Keratinocyte (primary cell): Measurements from ENCODE around the gene ARMC10. TPM values are rescaled to one million over a fixed set of nuclear protein-coding genes. Genes with fewer than 3 reads are reported as not detected.
A peak's percentile ranks its signal among the peaks of the same experiment; 100 is the strongest.
"Not testable (repeated sequence)": the region's sequence is repeated elsewhere in the genome, so short reads cannot be mapped to it uniquely, and the experiment has no call there.

ENCODE experiments used
- DNase-seq: peaks from one replicate; pipeline ENCODE4 v3.0.0-alpha.2; 2011; ENCODE audit warnings: low read depth, missing footprints, low spot score
- FAIRE-seq: peaks from 2 replicates; lab custom pipeline; 2011; peaks lifted over from hg19 to GRCh38; lab: Jason Lieb, UNC
- H2AFZ ChIP-seq: 2 replicates; pipeline ENCODE4 v1.6.0; 2012; ENCODE audit warnings: low read length, control low read depth, inconsistent platforms; ENCODE audit not compliant: control insufficient read depth
- H3K27ac ChIP-seq: 2 replicates; pipeline ENCODE4 v1.5.1; 2011; ENCODE audit warnings: low read length; ENCODE audit not compliant: control insufficient read depth, insufficient read depth
- H3K27me3 ChIP-seq: 3 replicates; pipeline ENCODE4 v1.6.0; 2011; ENCODE audit warnings: low read length; ENCODE audit not compliant: control insufficient read depth, insufficient read depth; ENCODE audit errors: extremely low read depth
- H3K36me3 ChIP-seq, 2 experiments: 2 replicates in 1 of 2; 3 replicates in 1 of 2; pipeline ENCODE4 v1.5.1; 2011; ENCODE audit warnings: low read length in 2 of 2, mild to moderate bottlenecking in 1 of 2; ENCODE audit not compliant: control insufficient read depth in 2 of 2, insufficient read depth in 2 of 2; ENCODE audit errors: extremely low read depth in 1 of 2
- H3K4me1 ChIP-seq: 3 replicates; pipeline ENCODE4 v1.5.1; 2011; ENCODE audit warnings: low read length; ENCODE audit not compliant: control insufficient read depth, insufficient read depth; ENCODE audit errors: extremely low read depth
- H3K4me2 ChIP-seq: 3 replicates; pipeline ENCODE4 v1.6.0; 2011; ENCODE audit warnings: low read depth, low read length; ENCODE audit not compliant: control insufficient read depth, insufficient read depth; ENCODE audit errors: extremely low read depth
- H3K4me3 ChIP-seq, 3 experiments: fragments of 200-600 bp in 1 of 3; sonication (generic) in 1 of 3; 2 replicates in 2 of 3; 3 replicates in 1 of 3; pipeline ENCODE4 v1.5.1; 2011 to 2016; ENCODE audit warnings: low read length in 3 of 3, mild to moderate bottlenecking in 3 of 3, control low read depth in 2 of 3, inconsistent platforms in 1 of 3, low read depth in 1 of 3, mixed read lengths in 1 of 3, mixed run types in 1 of 3, moderate library complexity in 1 of 3; ENCODE audit not compliant: control insufficient read depth in 2 of 3, insufficient read depth in 2 of 3; ENCODE audit errors: extremely low read depth in 1 of 3
- H3K79me2 ChIP-seq: 2 replicates; pipeline ENCODE4 v1.6.0; 2012; ENCODE audit warnings: low read length; ENCODE audit not compliant: control insufficient read depth, insufficient read depth
- H3K9ac ChIP-seq: 3 replicates; pipeline ENCODE4 v1.6.0; 2011; ENCODE audit warnings: low read length; ENCODE audit not compliant: control insufficient read depth, insufficient read depth; ENCODE audit errors: extremely low read depth
- H3K9me1 ChIP-seq: 3 replicates; pipeline ENCODE4 v1.6.0; 2011; ENCODE audit warnings: low read length; ENCODE audit not compliant: control insufficient read depth, insufficient read depth; ENCODE audit errors: extremely low read depth
- H3K9me3 ChIP-seq: 2 replicates; pipeline ENCODE4 v1.5.1; 2012; ENCODE audit warnings: low read depth, low read length; ENCODE audit not compliant: control insufficient read depth
- H4K20me1 ChIP-seq: 3 replicates; pipeline ENCODE4 v1.6.0; 2011; ENCODE audit warnings: low read length; ENCODE audit not compliant: control insufficient read depth, insufficient read depth; ENCODE audit errors: extremely low read depth
- CTCF ChIP-seq, 3 experiments: IDR thresholded peaks in 1 of 3; conservative IDR thresholded peaks in 1 of 3; optimal IDR thresholded peaks in 1 of 3; 2 replicates in 2 of 3; 3 replicates in 1 of 3; pipeline versions ENCODE3 to v1.5.1; 2011; ENCODE audit warnings: low read length in 3 of 3, mild to moderate bottlenecking in 3 of 3, moderate library complexity in 2 of 3, control low read depth in 1 of 3, inconsistent platforms in 1 of 3; ENCODE audit not compliant: insufficient read depth in 2 of 3; ENCODE audit errors: extremely low read depth in 1 of 3
- EZH2 ChIP-seq: IDR thresholded peaks from one replicate; pipeline ENCODE4 v1.6.1; 2012; ENCODE audit warnings: inconsistent platforms, mild to moderate bottlenecking, low read length, moderate library complexity
- dilution Hi-C: fragments of 300-500 bp; cut with MboI; formaldehyde crosslinking; loops from one replicate; pipeline ENCODE4 v1.7.0; 2020; ENCODE audit warnings: low sequenced_read_pairs; ENCODE audit not compliant: extremely low pct_ligation_motif_present
- polyA plus RNA-seq, 5 experiments: library from polyadenylated mRNA; depleted of rRNA in 3 of 5; stranded (reverse) in 3 of 5; stranded (forward) in 1 of 5; unstranded in 1 of 5; fragments of >200 nt; gene quantifications; 1 replicate in 1 of 5; 2 replicates in 3 of 5; 3 replicates in 1 of 5; pipeline versions ENCODE4 v1.2.1 to v1.2.3, GENCODE V29; 2011 to 2012; ENCODE audit warnings: missing spikeins in 2 of 5, low read depth in 1 of 5, low replicate concordance in 1 of 5

Gene ARMC10
- polyA plus RNA-seq, 1 donor (not counting 4 experiments of a cell fraction or from before 2014, with no cell fraction given) = 47.1 TPM

- no peak overlapping the region for H3K4me3 ChIP-seq
- H3K36me3 ChIP-seq = no peaks in the 10 kb centered on the region
- H3K9me3 ChIP-seq = no peaks in the 10 kb centered on the region
- H4K20me1 ChIP-seq = no peaks in the 10 kb centered on the region
- no peak overlapping the region for H3K9ac ChIP-seq
- dilution Hi-C loops = no loop called here
- H3K27me3 ChIP-seq = no peaks in the 10 kb centered on the region
- H3K79me2 ChIP-seq = no peaks in the 10 kb centered on the region
- FAIRE-seq (no peak), DNase-seq (no peak)
- no peak overlapping the region for H3K27ac ChIP-seq
- no peak overlapping the region for H2AFZ ChIP-seq
- H3K9me1 ChIP-seq = no peaks in the 10 kb centered on the region
- H3K4me1 ChIP-seq = no peaks in the 10 kb centered on the region
- H3K4me2 ChIP-seq = no peak overlapping the region
- TF ChIP-seq EZH2 = no peak
- TF ChIP-seq CTCF (optimal IDR thresholded peaks at IDR 0.05 in 1 of 3, IDR thresholded peaks at IDR 0.05 in 1 of 3, conservative IDR thresholded peaks at IDR 0.05 in 1 of 3; ENCODE audit: extremely low read depth in 1 of 3, insufficient read depth in 2 of 3, low read length in 3 of 3) = no peak
Observed at GRCh38 chr7:103106005-103106702, 31.2 kb downstream of the ARMC10 start.

GRCh38 chr7:103106703-103107070 lies 31.7 kb downstream of the ARMC10 start:
- dilution Hi-C loops, FAIRE-seq, H3K4me2 ChIP-seq: not testable (repeated sequence)

GRCh38 chr7:103113164-103113563 lies 38.2 kb downstream of the ARMC10 start:
- H3K9me3 ChIP-seq = no peaks in the 10 kb centered on the region
- H3K4me3 ChIP-seq = no peak overlapping the region
- H3K9me1 ChIP-seq = no peaks in the 10 kb centered on the region
- no peaks in the 10 kb centered on the region for H3K27me3 ChIP-seq
- H3K27ac ChIP-seq = peak overlapping the region; percentile 40
- TF ChIP-seq EZH2 (no peak), CTCF (optimal IDR thresholded peaks at IDR 0.05 in 1 of 3, IDR thresholded peaks at IDR 0.05 in 1 of 3, conservative IDR thresholded peaks at IDR 0.05 in 1 of 3; ENCODE audit: extremely low read depth in 1 of 3, insufficient read depth in 2 of 3, low read length in 3 of 3) (no peak)
- no peak overlapping the region for H3K9ac ChIP-seq
- dilution Hi-C loops = no loop called here
- H3K4me2 ChIP-seq = peak overlapping the region; percentile 10
- no peaks in the 10 kb centered on the region for H3K36me3 ChIP-seq
- H2AFZ ChIP-seq = no peak overlapping the region
- no peaks in the 10 kb centered on the region for H4K20me1 ChIP-seq
- H3K4me1 ChIP-seq = peaks cover 5% of the 10 kb centered on the region
- H3K79me2 ChIP-seq = no peaks in the 10 kb centered on the region
- DNase-seq (peak; percentile 73), FAIRE-seq (peak; percentile 56)

More at GRCh38 chr7:103106703-103107070, 31.7 kb downstream of the ARMC10 start:
- H3K4me3 ChIP-seq, H3K36me3 ChIP-seq, H3K9ac ChIP-seq, H3K4me1 ChIP-seq, H3K9me3 ChIP-seq, H4K20me1 ChIP-seq, DNase-seq, H3K79me2 ChIP-seq, H2AFZ ChIP-seq, H3K27ac ChIP-seq, H3K27me3 ChIP-seq, H3K9me1 ChIP-seq: not testable (repeated sequence)
